A673 (cell line): Measurements from ENCODE around the gene TNKS1BP1. TPM values are rescaled to one million over a fixed set of nuclear protein-coding genes. Genes with fewer than 3 reads are reported as not detected.

Experiments
- BruUV-seq: library from RNA; stranded (reverse); fragments of 400-500 nt; replicated peaks from 2 replicates; lab custom pipeline; 2021; lab: Mats Ljungman, UMichigan
- CTCF ChIA-PET: fragments of 300-600 bp; sonication (Branson Sonifier 250); formaldehyde crosslinking; loops from one replicate; lab custom pipeline; 2022; ENCODE audit warnings: antibody characterized with exemption; lab: Charles Lee
- POLR2A ChIA-PET: fragments of 300-600 bp; sonication (Branson Sonifier 250); formaldehyde crosslinking; loops from one replicate; lab custom pipeline; 2022; ENCODE audit warnings: antibody characterized with exemption; ENCODE audit not compliant: low non-redundant PET; lab: Charles Lee
- DNase-seq: peaks from one replicate; pipeline ENCODE4 v3.0.0-alpha.2; 2015; ENCODE audit warnings: low spot score
- H3K27ac ChIP-seq: fragments of 200-600 bp; sonication (generic); 2 replicates; pipeline ENCODE4 v1.5.1; 2016; ENCODE audit warnings: mixed run types, low read depth, mild to moderate bottlenecking, mixed read lengths, antibody characterized with exemption, low read length; ENCODE audit not compliant: poor library complexity, severe bottlenecking
- H3K27me3 ChIP-seq: fragments of 200-600 bp; sonication (generic); replicated peaks from 2 replicates; pipeline ENCODE4 v1.6.1; 2017; ENCODE audit warnings: mixed run types, low read depth, mild to moderate bottlenecking, mixed read lengths, antibody characterized with exemption, low read length; ENCODE audit not compliant: insufficient read depth, poor library complexity
- H3K36me3 ChIP-seq: fragments of 200-600 bp; sonication (generic); 2 replicates; pipeline ENCODE4 v1.6.1; 2016; ENCODE audit warnings: mixed run types, mild to moderate bottlenecking, mixed read lengths, antibody characterized with exemption, low read length; ENCODE audit not compliant: insufficient read depth, poor library complexity, severe bottlenecking
- H3K4me1 ChIP-seq: fragments of 200-600 bp; sonication (generic); 2 replicates; pipeline ENCODE4 v1.6.1; 2017; ENCODE audit warnings: mixed run types, mild to moderate bottlenecking, mixed read lengths, antibody characterized with exemption, low read length; ENCODE audit not compliant: insufficient read depth, poor library complexity, severe bottlenecking
- H3K4me3 ChIP-seq: fragments of 200-600 bp; sonication (generic); 2 replicates; pipeline ENCODE4 v1.5.1; 2016; ENCODE audit warnings: low read depth, mixed run types, mild to moderate bottlenecking, mixed read lengths, low read length; ENCODE audit not compliant: poor library complexity, severe bottlenecking
- H3K9me3 ChIP-seq: fragments of 200-600 bp; sonication (generic); 2 replicates; pipeline ENCODE4 v1.6.1; 2016; ENCODE audit warnings: mixed run types, low read depth, mild to moderate bottlenecking, mixed read lengths, antibody characterized with exemption, low read length; ENCODE audit not compliant: poor library complexity, severe bottlenecking
- CTCF ChIP-seq: fragments of 300-800, 200-600 bp; sonication (generic); conservative IDR thresholded peaks from 2 replicates; pipeline ENCODE4 v1.5.1; 2017; ENCODE audit warnings: low read depth, mild to moderate bottlenecking, antibody characterized with exemption, low read length, moderate library complexity, mixed read lengths
- EZH2 ChIP-seq: fragments of 200-600 bp; sonication (generic); IDR thresholded peaks from 2 replicates; pipeline ENCODE4 v1.6.1; 2017; ENCODE audit warnings: borderline replicate concordance, low read depth, mild to moderate bottlenecking, mixed read lengths, antibody characterized with exemption, low read length; ENCODE audit not compliant: poor library complexity, severe bottlenecking
- intact Hi-C: fragments of 100-400 bp; cut with micrococcal nuclease; formaldehyde crosslinking; loops from one replicate; pipeline ENCODE4 v1.10.0; 2022; ENCODE audit not compliant: unreplicated experiment
- total RNA-seq: library from RNA; stranded (reverse); gene quantifications from 2 replicates; pipeline ENCODE4 v1.2.3, GENCODE V29; 2021

Gene TNKS1BP1
- total RNA-seq, 1 experiment from 2014 or later: 80.4 TPM

DNA sequence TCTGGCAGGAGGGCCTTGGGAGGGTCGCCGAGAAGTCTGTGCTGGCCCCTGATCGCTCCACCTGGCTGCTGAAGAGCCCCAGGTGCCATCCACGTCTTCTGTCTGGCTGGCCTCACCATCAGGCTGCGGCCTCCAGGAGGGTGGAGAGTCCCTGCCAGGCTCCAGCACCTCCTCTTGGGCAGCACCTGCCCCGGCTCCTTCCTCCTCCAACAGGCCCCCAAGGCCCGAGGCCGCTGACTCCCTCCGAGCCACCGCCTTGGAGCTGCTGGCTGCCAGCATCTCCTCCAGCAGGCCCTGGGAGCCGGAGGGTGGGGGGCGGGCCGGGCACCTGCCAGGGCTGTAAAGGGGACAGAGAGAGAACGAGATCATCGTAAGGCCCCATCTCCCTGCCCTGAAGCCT lies 22.3 kb downstream of the TNKS1BP1 start:
- peaks cover 11% of the 10 kb centered on the region for H3K9me3 ChIP-seq
- intact Hi-C loops: no loop called here
- CTCF ChIA-PET: no interaction called here
- BruUV-seq: no TSS peak
- peaks cover 51% of the 10 kb centered on the region for H3K36me3 ChIP-seq
- no peak overlapping the region for H3K27ac ChIP-seq
- no peak overlapping the region for H3K4me3 ChIP-seq
- POLR2A ChIA-PET: interaction anchor here (0.6 kb wide), 1 partner anchor 53 kb away, joined by 5 read pairs; no protein-coding TSS in a partner anchor
- no peaks in the 10 kb centered on the region for H3K4me1 ChIP-seq
- no peak for DNase-seq
- no peaks in the 10 kb centered on the region for H3K27me3 ChIP-seq
- no peak for TF ChIP-seq CTCF
- TF ChIP-seq EZH2: no peak

DNA sequence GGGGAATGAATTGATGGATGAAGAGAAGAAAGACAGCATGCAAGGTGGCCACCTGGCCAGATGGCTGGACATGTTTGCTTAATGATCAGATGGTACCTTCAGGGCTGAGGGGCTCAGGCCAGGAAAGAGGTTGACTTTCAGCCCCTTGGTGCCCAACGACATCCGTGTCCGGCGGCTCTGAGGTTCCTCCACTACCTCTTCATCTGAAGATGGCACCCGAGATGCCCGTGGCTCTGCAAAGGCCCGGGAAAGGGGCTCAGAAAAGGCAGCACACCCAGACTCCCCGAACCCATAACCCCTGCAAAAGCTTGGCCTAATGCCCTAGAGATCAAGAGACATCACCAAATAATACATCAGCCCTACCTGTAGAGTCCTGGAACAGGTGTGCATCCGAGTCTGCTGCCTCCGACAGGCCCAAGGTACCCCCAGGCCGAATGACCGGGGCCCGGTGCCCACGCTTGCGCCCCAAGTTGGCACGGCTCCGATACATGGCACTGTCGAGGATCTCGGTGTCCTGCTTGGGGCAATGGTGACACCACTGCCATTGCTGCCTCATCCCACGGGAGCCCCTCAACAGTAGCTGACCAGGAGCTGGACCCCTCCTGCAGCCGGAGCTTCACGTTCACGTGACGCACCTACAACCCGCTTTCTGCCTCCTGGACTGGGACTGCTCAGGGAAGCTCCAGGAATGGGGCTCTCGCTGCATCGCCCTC lies 22.9 kb downstream of the TNKS1BP1 start:
- DNase-seq: no peak
- Histone ChIP-seq H3K27ac (no peak overlapping the region), H3K9me3 (peaks cover 11% of the 10 kb centered on the region), H3K4me1 (no peaks in the 10 kb centered on the region), H3K4me3 (no peak overlapping the region), H3K27me3 (no peaks in the 10 kb centered on the region), H3K36me3 (peaks cover 51% of the 10 kb centered on the region)
- intact Hi-C loops: no loop called here
- TF ChIP-seq EZH2 (no peak), CTCF (no peak)
- BruUV-seq: TSS peak; percentile 6
- CTCF ChIA-PET: no interaction called here
- POLR2A ChIA-PET: interaction anchor here (0.6 kb wide), 1 partner anchor 53 kb away, joined by 5 read pairs; no protein-coding TSS in a partner anchor

- Histone ChIP-seq H3K27ac (no peak overlapping the region), H3K4me1 (no peaks in the 10 kb centered on the region), H3K27me3 (no peaks in the 10 kb centered on the region), H3K9me3 (peaks cover 11% of the 10 kb centered on the region), H3K36me3 (peaks cover 51% of the 10 kb centered on the region), H3K4me3 (no peak overlapping the region)
- POLR2A ChIA-PET: no interaction called here
- CTCF ChIA-PET: no interaction called here
- intact Hi-C loops: no loop called here
- no TSS peak for BruUV-seq
- no peak for DNase-seq
- TF ChIP-seq EZH2 (no peak), CTCF (no peak)
Measured at GRCh38 chr11:57300785-57301184, 24.0 kb downstream of the TNKS1BP1 start.
